GM18505 (cell line): ENCODE results near the gene FAS.

ENCODE experiments used
- ATAC-seq: cut with Tn5 transposase; IDR thresholded peaks from one replicate; pipeline ENCODE4 v1.9.1; 2021; ENCODE audit not compliant: unreplicated experiment
- POLR2A ChIP-seq: IDR thresholded peaks from 4 replicates; pipeline ENCODE4 v1.6.1; 2011; ENCODE audit warnings: borderline replicate concordance; ENCODE audit not compliant: insufficient read depth, insufficient read length; ENCODE audit errors: extremely low read depth

FAS gene

GRCh38 chr10:88962336-88962735 lies 28.3 kb upstream of the FAS start:
- no peak for ATAC-seq
- TF ChIP-seq POLR2A = no peak

DNA sequence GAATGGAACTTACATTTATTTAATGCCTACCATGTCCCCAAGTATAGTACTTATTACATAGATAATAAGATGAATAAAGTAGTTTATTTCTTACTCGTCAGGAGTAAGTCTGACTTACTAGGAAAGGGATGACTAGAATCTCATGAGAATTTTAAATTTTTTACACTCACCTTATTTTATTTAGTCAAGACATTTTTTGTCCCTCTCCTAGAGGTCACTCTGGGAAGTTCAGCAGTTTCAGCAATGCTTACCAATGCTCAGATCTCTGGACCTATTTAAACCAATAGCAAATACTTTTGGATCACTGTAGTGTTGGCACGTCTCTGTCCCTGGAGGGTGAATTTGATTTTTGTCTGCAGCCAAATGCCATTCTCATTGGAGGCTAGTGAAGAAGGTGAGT lies 27.3 kb upstream of the FAS start:
- no peak for TF ChIP-seq POLR2A
- no peak for ATAC-seq

DNA sequence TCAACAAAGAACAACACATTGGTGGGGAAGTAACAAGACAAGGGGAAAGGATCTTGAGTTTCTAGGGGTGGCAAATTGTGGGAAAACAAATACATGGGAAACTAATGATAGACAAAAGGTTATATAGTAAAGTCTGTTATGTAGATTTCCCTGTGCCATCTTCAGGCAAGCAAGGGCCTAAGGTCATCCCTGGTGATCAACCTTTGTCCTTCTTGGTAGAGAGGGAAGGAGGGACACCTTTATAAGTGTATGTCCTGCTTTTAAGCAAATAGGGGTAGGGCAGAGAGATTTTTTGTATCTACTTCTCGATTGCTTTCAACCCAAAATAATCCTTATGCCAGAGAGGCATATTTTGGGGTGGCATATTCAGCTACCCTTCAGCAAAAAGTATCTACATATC lies 26.2 kb upstream of the FAS start:
- ATAC-seq = no peak
- no peak for TF ChIP-seq POLR2A

GRCh38 chr10:88964869-88965415 lies 25.7 kb upstream of the FAS start:
- ATAC-seq = no peak
- no peak for TF ChIP-seq POLR2A

GRCh38 chr10:88966797-88967196 lies 23.8 kb upstream of the FAS start:
- ATAC-seq = no peak
- TF ChIP-seq POLR2A = no peak

- no peak for ATAC-seq
- TF ChIP-seq POLR2A = no peak
Observed at GRCh38 chr10:88968391-88968790, 22.2 kb upstream of the FAS start.

DNA sequence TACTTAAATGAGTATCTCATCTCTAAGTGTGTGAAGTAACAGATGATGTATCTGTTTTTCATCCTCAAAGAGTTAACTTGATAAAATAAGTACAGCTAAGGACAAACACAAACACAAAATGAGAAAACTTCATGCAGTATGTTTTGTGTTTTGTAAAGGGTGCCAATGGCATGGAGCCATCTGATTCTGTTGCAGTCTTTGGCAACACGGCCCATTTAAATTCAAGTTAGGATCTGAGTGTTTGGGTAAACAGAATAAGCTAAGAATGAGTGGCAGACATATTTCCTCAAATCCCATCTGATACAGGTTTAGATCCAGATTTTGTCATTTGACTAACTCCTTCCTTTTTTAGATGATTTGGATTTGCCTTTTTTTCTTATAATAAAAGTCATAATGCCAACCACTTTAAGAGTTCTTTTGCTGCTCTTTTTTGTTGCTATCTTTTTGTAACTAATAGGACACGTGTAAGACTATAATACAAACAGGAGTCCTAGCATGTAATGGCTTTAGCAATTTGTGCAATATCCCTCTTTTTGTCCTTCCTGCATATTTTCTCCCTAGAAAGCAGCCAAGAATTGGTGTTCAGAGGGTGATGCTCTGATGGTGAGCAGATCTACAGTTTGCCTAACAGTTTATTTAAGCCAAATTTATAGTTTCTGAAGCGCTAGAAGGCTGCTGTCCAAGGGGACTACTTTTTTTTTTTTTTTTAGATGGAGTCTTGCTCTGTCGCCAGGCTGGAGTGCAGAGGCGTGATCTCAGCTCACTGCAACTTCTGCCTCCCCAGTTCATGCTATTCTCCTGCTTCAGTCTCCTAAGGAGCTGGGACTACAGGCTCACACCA lies 19.2 kb upstream of the FAS start:
- no peak for TF ChIP-seq POLR2A
- no peak for ATAC-seq

DNA sequence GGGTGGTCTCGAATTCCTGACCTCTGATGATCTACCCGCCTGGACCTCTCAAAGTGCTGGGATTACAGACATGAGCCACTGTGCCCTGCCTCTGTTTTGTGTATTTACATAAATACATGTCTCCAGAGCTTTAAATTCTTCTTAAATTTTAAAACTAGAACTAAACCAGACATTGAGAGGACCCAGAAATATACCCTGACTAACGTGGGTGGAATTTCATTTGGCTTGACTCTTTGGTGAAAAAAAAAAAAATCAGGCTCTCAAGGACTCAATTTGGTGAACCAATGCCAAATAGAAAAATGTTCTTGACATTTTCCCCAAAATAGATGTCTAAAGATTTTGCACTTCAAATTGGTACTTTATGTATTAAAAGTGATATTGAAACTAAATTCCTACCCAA lies 16.6 kb upstream of the FAS start:
- no peak for ATAC-seq
- TF ChIP-seq POLR2A = no peak

GRCh38 chr10:88974446-88975376 lies 15.9 kb upstream of the FAS start:
- TF ChIP-seq POLR2A = no peak
- no peak for ATAC-seq

GRCh38 chr10:88975377-88975720 lies 15.2 kb upstream of the FAS start:
- no peak for ATAC-seq

GRCh38 chr10:88978463-88978862 lies 12.1 kb upstream of the FAS start:
- no peak for TF ChIP-seq POLR2A
- ATAC-seq = no peak

More at GRCh38 chr10:88975377-88975720, 15.2 kb upstream of the FAS start:
- no peak for TF ChIP-seq POLR2A

DNA sequence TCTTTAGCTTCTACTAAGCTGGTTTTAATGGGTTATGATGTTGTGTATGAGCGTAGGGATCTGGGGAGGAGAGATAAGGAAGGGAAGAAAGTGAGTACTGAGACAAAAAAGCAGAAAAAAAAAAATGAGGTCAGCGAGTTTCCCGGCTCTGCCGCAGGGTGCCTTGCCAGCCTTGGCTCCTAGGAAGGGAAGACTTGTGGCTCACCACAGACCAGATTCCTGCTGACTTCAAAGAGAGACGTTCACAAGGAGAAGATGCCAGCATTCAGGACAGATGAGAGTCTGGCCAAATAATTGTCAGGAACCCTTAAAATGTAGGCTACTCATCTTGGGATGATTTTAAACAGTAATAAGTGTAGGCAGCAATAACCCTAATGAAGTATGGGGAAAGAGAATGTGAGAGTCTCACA lies 11.4 kb upstream of the FAS start:
- no peak for ATAC-seq
- TF ChIP-seq POLR2A = no peak

DNA sequence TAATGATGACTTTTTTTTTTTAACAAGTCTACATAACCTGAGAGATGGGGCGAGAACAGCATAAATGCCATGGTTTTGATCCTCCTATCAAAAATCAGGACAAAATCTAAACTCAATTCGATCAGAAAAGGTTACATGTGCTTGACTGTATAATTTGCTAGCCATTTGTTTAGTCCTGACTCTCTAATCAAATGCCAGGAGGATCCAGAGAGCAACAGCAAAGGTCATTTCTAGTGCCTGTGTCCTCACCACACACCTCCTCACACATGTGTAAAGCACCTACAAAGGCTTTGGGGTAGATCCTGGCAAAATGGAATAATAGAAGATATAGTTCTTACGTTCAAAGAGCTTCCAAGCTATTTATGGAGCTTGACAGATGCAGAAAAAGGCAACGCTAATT lies 11.0 kb upstream of the FAS start:
- TF ChIP-seq POLR2A = no peak
- no peak for ATAC-seq
